HG03280 (cell line): ENCODE measurements around the gene MS4A14.
"Not testable (repeated sequence)": the region's sequence is repeated elsewhere in the genome, so short reads cannot be mapped to it uniquely, and the experiment has no call there.

Experiments used
- ATAC-seq: cut with Tn5 transposase; IDR thresholded peaks from one replicate; pipeline ENCODE4 v1.9.1; 2021; ENCODE audit warnings: mild to moderate bottlenecking, moderate library complexity; ENCODE audit not compliant: unreplicated experiment

Gene MS4A14

GRCh38 chr11:60396382-60396781 lies at the start of gene MS4A14:
MS4A14 (plus strand) TSS chr11:60396459; CDS start chr11:60396579, 120 bp downstream.
- ATAC-seq: no peak

GRCh38 chr11:60347084-60347797 lies 49.0 kb upstream of the MS4A14 start:
- ATAC-seq: no peak

GRCh38 chr11:60348116-60348515 lies 48.1 kb upstream of the MS4A14 start:
- ATAC-seq: no peak

- ATAC-seq: no peak
Observed at GRCh38 chr11:60349990-60350389, 46.3 kb upstream of the MS4A14 start.

- no peak for ATAC-seq
Observed at GRCh38 chr11:60357771-60358170, 38.5 kb upstream of the MS4A14 start.

GRCh38 chr11:60360621-60361020 lies 35.6 kb upstream of the MS4A14 start:
- no peak for ATAC-seq

GRCh38 chr11:60362241-60362640 lies 34.0 kb upstream of the MS4A14 start:
- ATAC-seq: no peak

GRCh38 chr11:60363542-60364470 lies 32.5 kb upstream of the MS4A14 start:
- peak; percentile 54 for ATAC-seq

- ATAC-seq: not testable (repeated sequence)
Observed at GRCh38 chr11:60366262-60366904, 29.9 kb upstream of the MS4A14 start.

- ATAC-seq: peak; percentile 90
Observed at GRCh38 chr11:60367009-60367408, 29.2 kb upstream of the MS4A14 start.

GRCh38 chr11:60367896-60368295 lies 28.4 kb upstream of the MS4A14 start:
- no peak for ATAC-seq

GRCh38 chr11:60370252-60370810 lies 25.9 kb upstream of the MS4A14 start:
- ATAC-seq: no peak

GRCh38 chr11:60370811-60371298 lies 25.4 kb upstream of the MS4A14 start:
- ATAC-seq: no peak

GRCh38 chr11:60371386-60371785 lies 24.9 kb upstream of the MS4A14 start:
- no peak for ATAC-seq

- ATAC-seq: no peak
Observed at GRCh38 chr11:60371854-60372253, 24.4 kb upstream of the MS4A14 start.

- ATAC-seq: no peak
Observed at GRCh38 chr11:60372767-60373166, 23.5 kb upstream of the MS4A14 start.

- ATAC-seq: no peak
Observed at GRCh38 chr11:60375316-60375715, 20.9 kb upstream of the MS4A14 start.

- ATAC-seq: no peak
Observed at GRCh38 chr11:60376601-60377000, 19.7 kb upstream of the MS4A14 start.

GRCh38 chr11:60377401-60378136 lies 18.7 kb upstream of the MS4A14 start:
- ATAC-seq: peak; percentile 45

- ATAC-seq: peak; percentile 78
Observed at GRCh38 chr11:60378354-60378753, 17.9 kb upstream of the MS4A14 start, which contains the start of gene MS4A7. MS4A7 (plus strand) TSS chr11:60378532; CDS start chr11:60383142, 4,610 bp downstream.
